HG02840 (cell line): Measurements from ENCODE around the gene KBTBD3.

Source experiments
- ATAC-seq: cut with Tn5 transposase; IDR thresholded peaks from one replicate; pipeline ENCODE4 v1.9.1; 2021; ENCODE audit warnings: mild to moderate bottlenecking, moderate library complexity, moderate number of reproducible peaks; ENCODE audit not compliant: unreplicated experiment, low FRiP score

KBTBD3 gene

GRCh38 chr11:106076919-106077608 lies at the start of gene KBTBD3:
Gene KBTBD3, minus strand, starts transcription at chr11:106077347. Its CDS starts 18,250 bp downstream, at chr11:106059097.
- peak; percentile 98 for ATAC-seq

GRCh38 chr11:106121570-106122320 lies 44.6 kb upstream of the KBTBD3 start:
- ATAC-seq, result no peak

GRCh38 chr11:106105986-106106385 lies 28.8 kb upstream of the KBTBD3 start:
- no peak for ATAC-seq

GRCh38 chr11:106101819-106102218 lies 24.7 kb upstream of the KBTBD3 start:
- no peak for ATAC-seq

- no peak for ATAC-seq
Observed at GRCh38 chr11:106101370-106101769, 24.2 kb upstream of the KBTBD3 start.

- ATAC-seq, result no peak
Observed at GRCh38 chr11:106098893-106099553, 21.9 kb upstream of the KBTBD3 start.

GRCh38 chr11:106092446-106092845 lies 15.3 kb upstream of the KBTBD3 start:
- no peak for ATAC-seq

- peak; percentile 99 for ATAC-seq
Observed at GRCh38 chr11:106091480-106092123, 14.5 kb upstream of the KBTBD3 start.

GRCh38 chr11:106088896-106089295 lies 11.7 kb upstream of the KBTBD3 start:
- ATAC-seq, result no peak

GRCh38 chr11:106087815-106088435 lies 10.8 kb upstream of the KBTBD3 start:
- no peak for ATAC-seq

GRCh38 chr11:106086850-106087249 lies 9.7 kb upstream of the KBTBD3 start:
- ATAC-seq, result no peak

GRCh38 chr11:106086135-106086534 lies 9.0 kb upstream of the KBTBD3 start:
- ATAC-seq, result no peak

GRCh38 chr11:106082096-106082495 lies 4.9 kb upstream of the KBTBD3 start:
- no peak for ATAC-seq

GRCh38 chr11:106077609-106078455 lies 685 bp upstream of the KBTBD3 start, which contains the start of gene AASDHPPT:
Gene AASDHPPT, plus strand, starts transcription at chr11:106077662. Its CDS starts 49 bp downstream, at chr11:106077711.
- peak; percentile 27 for ATAC-seq

- no peak for ATAC-seq
Observed at GRCh38 chr11:106076171-106076918, 802 bp downstream of the KBTBD3 start.

GRCh38 chr11:106072804-106073203 lies 4.3 kb downstream of the KBTBD3 start:
- no peak for ATAC-seq

GRCh38 chr11:106070606-106071005 lies 6.5 kb downstream of the KBTBD3 start:
- ATAC-seq, result no peak

- no peak for ATAC-seq
Observed at GRCh38 chr11:106063009-106063408, 14.1 kb downstream of the KBTBD3 start.
